HG03442 (cell line): ENCODE measurements around the gene CHP2.
"Not testable (repeated sequence)": the region's sequence is repeated elsewhere in the genome, so short reads cannot be mapped to it uniquely, and the experiment has no call there.

Experiments used
- ATAC-seq: cut with Tn5 transposase; IDR thresholded peaks from one replicate; pipeline ENCODE4 v1.9.1; 2021; ENCODE audit warnings: mild to moderate bottlenecking, moderate library complexity; ENCODE audit not compliant: unreplicated experiment

CHP2 gene

GRCh38 chr16:23742766-23743165 lies 12.1 kb upstream of the CHP2 start:
- ATAC-seq: no peak

- no peak for ATAC-seq
Observed at GRCh38 chr16:23745263-23745662, 9.6 kb upstream of the CHP2 start.

- ATAC-seq: no peak
Observed at GRCh38 chr16:23748630-23749029, 6.2 kb upstream of the CHP2 start.

DNA sequence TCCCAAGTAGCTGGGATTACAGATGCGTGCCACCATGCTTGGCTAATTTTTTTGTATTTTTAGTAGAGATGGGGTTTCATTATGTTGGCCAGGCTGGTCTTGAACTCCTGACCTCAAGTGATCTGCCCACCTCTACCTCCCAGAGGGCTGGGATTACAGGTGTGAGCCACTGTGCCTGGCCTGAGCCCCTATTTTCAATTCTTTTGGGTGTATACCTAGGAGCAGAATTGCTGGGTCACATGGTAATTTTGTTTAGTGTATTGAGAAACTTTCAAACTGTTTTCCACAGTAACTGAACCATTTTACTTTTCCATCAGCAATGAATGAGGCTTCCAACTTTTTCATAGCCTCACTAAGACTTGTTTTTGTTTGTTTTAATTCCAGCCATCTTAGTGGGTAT lies 3.8 kb upstream of the CHP2 start:
- not testable (repeated sequence) for ATAC-seq

DNA sequence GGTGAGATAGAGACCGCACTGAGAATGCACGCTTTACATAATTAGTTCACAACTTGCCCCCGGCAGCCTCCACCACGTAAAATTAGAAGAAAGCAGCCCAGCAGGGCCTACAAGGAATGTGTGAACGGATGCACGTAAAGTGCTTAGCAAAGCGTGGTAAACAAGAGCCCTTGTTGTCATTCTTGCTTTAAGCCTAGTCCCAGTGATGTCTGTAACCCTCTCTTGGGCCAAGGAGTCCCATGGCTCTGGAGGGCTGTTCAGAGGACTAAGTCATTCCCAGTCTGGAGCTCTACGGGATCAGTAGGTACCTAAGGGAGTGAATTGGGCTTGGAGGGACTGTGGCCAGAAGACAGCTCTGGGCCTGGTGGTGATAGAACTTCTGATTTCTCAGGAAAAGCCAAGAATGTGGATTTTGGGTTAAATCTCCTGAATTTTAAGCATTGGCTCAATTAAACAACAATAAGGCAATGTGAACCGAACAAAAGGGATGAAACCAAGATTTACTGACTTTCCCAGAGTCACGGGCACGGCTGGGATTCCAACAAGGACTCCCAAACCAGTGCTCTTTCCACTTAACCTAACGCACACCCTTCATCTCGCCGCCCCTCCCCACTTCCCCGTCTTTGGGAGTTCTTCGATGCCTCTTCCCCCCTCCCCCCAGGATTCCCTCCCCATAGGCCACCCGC lies 775 bp upstream of the CHP2 start:
- ATAC-seq: no peak

GRCh38 chr16:23755484-23755809 lies 621 bp downstream of the CHP2 start:
- no peak for ATAC-seq

DNA sequence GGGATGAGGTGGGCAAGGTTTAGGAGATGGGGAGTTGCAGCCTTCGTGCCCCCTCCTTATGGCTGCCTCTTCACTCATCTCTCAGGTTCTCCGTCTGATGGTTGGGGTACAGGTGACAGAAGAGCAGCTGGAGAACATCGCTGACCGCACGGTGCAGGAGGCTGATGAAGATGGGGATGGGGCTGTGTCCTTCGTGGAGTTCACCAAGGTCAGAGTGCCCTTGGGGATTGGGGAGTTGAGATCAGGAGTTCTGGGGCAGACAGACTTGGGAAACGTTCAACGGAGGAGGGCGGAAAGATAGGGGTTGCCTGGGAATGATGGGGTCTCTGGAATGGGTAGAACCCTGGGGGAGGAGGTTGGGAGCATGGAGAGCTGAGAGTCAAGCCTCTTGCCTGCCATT lies 2.3 kb downstream of the CHP2 start:
- no peak for ATAC-seq

DNA sequence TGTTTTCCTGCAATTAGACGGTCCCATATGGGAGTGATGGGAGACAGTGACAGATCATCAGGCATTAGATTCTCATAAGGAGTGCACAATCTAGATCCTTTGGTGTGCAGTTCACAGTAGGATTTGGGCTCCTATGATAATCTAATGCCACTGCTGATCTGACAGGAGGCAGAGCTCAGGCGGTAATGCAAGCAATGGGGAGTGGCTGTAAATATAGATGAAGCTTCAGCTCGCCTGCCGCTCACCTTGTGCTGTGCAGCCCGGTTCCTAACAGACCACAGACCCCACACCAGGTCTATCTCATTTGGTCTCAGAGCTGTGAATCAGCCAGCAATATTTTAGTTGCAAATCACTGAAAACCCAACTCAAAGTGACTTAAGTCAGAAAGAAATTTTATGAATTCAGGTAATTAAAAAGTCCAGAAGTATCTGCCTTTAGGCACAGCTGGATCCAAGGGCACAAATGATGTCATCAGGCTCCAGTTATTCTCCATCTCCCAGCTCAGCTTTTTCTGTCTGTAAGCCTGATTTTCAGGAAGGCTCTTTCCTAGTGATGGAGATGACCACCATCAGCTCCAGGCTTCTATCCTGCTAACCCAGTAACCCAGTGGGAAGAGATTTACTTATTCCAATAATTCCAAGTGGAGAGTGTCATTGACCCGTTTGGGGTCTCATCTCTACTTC lies 3.3 kb downstream of the CHP2 start:
- ATAC-seq: no peak

- no peak for ATAC-seq
Observed at GRCh38 chr16:23765933-23766332, 11.1 kb downstream of the CHP2 start.

DNA sequence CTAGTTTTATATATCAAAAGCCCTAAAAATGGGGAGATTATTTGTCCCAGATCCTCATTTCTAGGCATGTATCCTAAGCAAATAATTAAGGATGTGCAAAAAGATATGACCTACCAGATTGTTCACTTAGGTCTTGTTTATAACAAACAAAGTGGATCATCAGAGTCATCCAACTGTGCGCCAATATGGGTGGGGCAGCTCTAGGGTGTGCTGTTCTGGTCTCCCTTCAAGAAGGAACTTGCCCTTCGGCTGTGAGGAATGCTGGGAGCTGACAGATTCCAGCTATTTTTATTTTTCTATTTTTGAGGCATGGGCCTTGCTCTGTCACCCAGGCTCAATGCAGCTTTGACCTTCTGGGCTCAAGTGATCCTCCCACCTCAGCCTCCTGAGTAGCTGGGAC lies 13.8 kb downstream of the CHP2 start:
- no peak for ATAC-seq

GRCh38 chr16:23771027-23771426 lies 16.2 kb downstream of the CHP2 start:
- no peak for ATAC-seq

DNA sequence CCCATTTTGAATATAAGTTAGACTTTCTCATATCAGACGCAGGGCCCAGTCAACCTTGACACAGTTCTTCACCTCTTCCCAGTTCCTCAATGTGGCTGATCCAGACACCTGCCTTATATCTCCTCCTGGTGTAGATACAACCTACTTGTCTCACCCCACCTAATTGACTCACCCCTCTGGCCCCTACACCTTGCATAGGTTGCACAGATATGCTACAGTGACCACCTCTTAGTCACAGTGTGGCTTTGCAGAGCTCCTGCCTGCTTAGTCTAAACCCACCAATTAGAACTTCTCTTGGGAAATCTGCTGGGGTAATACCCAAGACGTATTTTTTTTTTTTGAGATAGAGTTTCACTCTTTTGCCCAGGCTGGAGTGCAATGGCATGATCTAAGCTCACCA lies 16.8 kb downstream of the CHP2 start:
- ATAC-seq: no peak

GRCh38 chr16:23773339-23773738 lies 18.5 kb downstream of the CHP2 start:
- no peak for ATAC-seq

DNA sequence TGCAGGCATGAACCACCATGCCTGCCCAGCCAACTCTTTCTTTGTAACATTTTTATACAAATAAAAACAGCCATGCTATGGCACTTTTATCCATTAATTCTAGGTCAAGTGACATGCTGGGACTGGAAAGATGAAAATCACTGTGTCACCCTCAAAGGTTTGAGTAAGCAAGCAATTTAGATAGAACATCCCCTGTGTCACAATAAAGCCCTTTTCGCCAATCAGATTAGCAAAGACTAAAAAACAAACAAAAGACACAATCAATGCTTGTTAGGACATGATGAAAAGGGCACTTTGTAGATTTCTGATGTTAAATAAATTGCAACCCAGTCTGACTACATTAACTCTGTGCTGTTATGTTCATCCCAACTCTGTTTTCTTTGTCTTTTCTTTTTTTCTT lies 26.4 kb downstream of the CHP2 start:
- no peak for ATAC-seq

GRCh38 chr16:23784811-23785447 lies 30.1 kb downstream of the CHP2 start:
- ATAC-seq: no peak

GRCh38 chr16:23785842-23786241 lies 31.0 kb downstream of the CHP2 start:
- ATAC-seq: no peak

DNA sequence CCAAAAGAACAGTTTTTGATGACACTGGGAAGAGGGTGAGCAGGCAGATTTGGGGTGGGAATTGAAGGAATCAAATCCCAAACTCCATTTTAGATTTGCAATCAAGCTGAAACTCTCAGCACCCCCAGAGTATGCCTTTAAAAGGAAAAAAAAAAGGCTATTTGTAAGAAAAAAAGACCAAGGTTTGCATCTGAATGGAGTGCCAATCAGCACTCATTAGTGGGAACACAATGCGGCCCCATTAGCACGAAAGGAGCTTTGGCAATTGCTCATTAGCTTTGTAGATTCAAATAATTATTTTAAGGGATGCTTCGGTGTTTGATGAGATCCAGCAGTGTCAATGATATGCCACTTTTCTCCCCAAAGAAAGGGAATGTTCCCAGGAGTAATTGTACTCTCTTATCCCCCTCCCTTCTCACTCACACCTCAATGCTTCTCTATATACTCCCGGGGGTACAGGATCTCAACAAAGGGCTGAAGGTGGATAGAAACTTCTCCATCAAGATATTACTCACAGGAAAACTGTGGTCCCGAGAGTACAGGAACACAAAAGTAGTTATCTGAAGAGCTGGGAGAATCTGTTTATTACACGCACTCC lies 32.2 kb downstream of the CHP2 start:
- ATAC-seq: no peak

DNA sequence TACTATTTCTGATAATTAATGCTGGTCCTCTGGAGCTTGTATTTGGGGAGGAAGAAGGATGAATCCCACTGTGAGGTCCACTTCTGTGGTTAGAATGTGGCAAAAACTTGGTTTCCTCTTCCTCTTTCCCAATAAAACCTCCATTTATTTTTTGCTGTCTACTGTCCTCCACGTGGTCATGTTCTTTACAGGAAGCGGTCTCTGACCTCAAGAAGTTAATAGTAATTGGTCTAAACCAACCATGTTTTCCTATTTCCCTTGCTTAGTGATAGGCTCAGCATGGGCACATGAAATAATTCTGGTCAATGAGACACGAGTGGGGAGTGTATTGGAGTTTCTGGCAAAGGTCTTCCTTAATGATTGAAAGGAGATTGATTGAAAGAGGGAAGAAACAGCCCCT lies 33.9 kb downstream of the CHP2 start:
- ATAC-seq: no peak

- ATAC-seq: no peak
Observed at GRCh38 chr16:23795378-23795777, 40.6 kb downstream of the CHP2 start.

DNA sequence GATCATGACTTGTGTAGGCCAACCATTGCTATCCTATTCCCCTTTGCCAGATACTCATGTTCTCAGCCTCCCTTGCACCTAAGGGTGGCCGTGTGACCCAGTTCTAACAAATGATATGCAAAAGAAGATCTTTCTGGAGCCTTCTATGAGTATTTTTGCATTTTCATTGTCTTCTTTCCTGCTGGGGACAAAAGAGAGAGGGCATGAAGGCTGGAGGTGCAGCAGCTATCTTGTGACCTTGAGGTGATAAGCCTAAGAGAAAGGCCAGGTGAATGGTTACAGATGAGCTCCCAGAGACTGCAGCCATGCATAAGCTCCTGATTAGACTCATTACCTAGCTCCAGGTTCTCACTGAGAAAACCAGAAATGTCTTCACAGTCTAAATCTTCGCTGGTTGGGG lies 42.1 kb downstream of the CHP2 start:
- ATAC-seq: no peak

DNA sequence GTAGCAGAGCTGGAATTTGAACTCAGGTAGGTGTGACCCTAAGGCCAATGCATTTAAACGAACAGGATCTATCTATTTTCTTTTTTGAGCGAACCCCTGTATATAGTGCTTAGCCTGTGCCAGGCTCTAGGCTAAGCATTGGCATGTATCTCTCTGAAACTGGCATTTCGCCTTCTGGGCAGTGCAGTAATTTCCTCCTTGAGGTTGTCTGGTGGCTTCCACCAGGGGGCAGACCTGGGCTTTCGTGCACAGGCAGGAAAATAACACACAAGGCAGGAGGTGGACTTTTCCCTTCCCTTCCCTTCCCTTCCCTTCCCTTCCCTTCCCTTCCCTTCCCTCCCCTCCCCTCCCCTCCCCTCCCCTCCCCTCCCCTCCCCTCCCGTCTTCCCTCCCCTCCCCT lies 46.6 kb downstream of the CHP2 start:
- no peak for ATAC-seq

DNA sequence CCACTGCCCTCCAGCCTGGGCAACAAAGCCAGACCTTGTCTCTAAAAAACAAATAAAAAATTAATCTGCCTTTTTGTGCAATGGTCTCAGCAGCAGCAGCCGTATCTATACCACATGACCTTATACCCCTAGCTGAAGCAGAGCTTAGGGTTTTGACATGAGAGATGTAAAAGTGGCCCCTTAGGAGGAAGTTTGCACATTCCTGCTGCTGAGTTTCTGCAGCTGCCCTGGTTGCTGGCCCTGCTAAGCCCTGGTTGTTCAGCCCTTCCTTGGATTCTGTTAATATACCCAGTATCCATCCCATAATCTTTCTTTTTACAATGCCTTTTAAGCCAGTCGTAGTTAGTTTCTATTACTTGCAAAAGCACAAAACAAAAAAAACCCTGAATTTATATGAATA lies 48.0 kb downstream of the CHP2 start:
- ATAC-seq: no peak
